ENCODE results near the gene LRIT2. TPM values are rescaled to one million over a fixed set of nuclear protein-coding genes. Genes with fewer than 3 reads are reported as not detected.

LRIT2 gene
- total RNA-seq, 1 experiment from 2014 or later = not detected

- TF ChIP-seq ESRRA (CRISPR knock-in tag; IDR thresholded peaks at IDR 0.05; ENCODE audit: borderline replicate concordance) = no peak
- Mint-ChIP-seq H3K27ac (no peak overlapping the region), H3K27me3 (ENCODE audit: low read depth) (no peaks in the 10 kb centered on the region), H3K4me3 (no peak overlapping the region), H3K9me3 (no peaks in the 10 kb centered on the region), H3K4me1 (peaks cover 4% of the 10 kb centered on the region; the same call in 1 of the 2 replicates), H3K36me3 (no peaks in the 10 kb centered on the region)
- ChIA-PET CTCF (interaction anchor here (0.8 to 3.3 kb wide), 2 partner anchors 25 to 64 kb away, joined by 4 to 15 read pairs; no protein-coding TSS in a partner anchor), POLR2A (no interaction called here)
- DNase-seq (ENCODE audit: low spot score) (no peak), ATAC-seq (no peak)
These were observed 13.3 kb downstream of the LRIT2 start for GRCh38 chr10:84212014-84212413.

GRCh38 chr10:84211566-84211965 lies 13.8 kb downstream of the LRIT2 start:
- ChIA-PET POLR2A (no interaction called here), CTCF (interaction anchor here (0.8 to 3.3 kb wide), 3 partner anchors 25 to 63 kb away, joined by 4 to 15 read pairs (median 7); no protein-coding TSS in a partner anchor)
- no peaks in the 10 kb centered on the region for H3K9me3 Mint-ChIP-seq
- H3K4me1 Mint-ChIP-seq = peaks cover 4% of the 10 kb centered on the region; the same call in 1 of the 2 replicates
- ATAC-seq = no peak
- no peak overlapping the region for H3K27ac Mint-ChIP-seq
- H3K27me3 Mint-ChIP-seq (ENCODE audit: low read depth) = no peaks in the 10 kb centered on the region
- DNase-seq (ENCODE audit: low spot score) = no peak
- TF ChIP-seq, protein P1, sequence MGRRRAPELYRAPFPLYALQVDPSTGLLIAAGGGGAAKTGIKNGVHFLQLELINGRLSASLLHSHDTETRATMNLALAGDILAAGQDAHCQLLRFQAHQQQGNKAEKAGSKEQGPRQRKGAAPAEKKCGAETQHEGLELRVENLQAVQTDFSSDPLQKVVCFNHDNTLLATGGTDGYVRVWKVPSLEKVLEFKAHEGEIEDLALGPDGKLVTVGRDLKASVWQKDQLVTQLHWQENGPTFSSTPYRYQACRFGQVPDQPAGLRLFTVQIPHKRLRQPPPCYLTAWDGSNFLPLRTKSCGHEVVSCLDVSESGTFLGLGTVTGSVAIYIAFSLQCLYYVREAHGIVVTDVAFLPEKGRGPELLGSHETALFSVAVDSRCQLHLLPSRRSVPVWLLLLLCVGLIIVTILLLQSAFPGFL (CRISPR knock-in tag; IDR thresholded peaks at IDR 0.05; ENCODE audit: borderline replicate concordance) = no peak
- TF ChIP-seq, protein P2, sequence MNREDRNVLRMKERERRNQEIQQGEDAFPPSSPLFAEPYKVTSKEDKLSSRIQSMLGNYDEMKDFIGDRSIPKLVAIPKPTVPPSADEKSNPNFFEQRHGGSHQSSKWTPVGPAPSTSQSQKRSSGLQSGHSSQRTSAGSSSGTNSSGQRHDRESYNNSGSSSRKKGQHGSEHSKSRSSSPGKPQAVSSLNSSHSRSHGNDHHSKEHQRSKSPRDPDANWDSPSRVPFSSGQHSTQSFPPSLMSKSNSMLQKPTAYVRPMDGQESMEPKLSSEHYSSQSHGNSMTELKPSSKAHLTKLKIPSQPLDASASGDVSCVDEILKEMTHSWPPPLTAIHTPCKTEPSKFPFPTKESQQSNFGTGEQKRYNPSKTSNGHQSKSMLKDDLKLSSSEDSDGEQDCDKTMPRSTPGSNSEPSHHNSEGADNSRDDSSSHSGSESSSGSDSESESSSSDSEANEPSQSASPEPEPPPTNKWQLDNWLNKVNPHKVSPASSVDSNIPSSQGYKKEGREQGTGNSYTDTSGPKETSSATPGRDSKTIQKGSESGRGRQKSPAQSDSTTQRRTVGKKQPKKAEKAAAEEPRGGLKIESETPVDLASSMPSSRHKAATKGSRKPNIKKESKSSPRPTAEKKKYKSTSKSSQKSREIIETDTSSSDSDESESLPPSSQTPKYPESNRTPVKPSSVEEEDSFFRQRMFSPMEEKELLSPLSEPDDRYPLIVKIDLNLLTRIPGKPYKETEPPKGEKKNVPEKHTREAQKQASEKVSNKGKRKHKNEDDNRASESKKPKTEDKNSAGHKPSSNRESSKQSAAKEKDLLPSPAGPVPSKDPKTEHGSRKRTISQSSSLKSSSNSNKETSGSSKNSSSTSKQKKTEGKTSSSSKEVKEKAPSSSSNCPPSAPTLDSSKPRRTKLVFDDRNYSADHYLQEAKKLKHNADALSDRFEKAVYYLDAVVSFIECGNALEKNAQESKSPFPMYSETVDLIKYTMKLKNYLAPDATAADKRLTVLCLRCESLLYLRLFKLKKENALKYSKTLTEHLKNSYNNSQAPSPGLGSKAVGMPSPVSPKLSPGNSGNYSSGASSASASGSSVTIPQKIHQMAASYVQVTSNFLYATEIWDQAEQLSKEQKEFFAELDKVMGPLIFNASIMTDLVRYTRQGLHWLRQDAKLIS (CRISPR knock-in tag; IDR thresholded peaks at IDR 0.05; ENCODE audit: borderline replicate concordance) = no peak
- no peak for TF ChIP-seq MXD4 (CRISPR knock-in tag; IDR thresholded peaks at IDR 0.05; ENCODE audit: borderline replicate concordance)
- no peak overlapping the region for H3K4me3 Mint-ChIP-seq
- H3K36me3 Mint-ChIP-seq = no peaks in the 10 kb centered on the region

DNA sequence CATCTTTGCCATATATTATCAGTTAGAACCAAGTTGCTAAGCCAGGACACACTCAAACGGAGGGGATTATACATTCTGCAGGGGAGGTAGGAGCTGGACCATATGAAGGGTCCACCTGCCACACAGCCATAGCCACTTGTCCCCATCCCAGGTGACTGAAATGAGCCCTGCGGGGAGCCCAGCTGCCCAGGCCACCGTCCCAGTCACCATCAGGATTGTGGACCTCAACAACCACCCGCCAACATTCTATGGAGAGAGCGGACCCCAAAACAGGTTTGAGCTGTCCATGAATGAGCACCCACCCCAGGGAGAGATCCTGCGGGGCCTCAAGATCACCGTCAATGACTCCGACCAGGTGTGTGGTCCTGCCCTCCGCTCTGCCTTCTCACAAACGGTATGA lies 17.3 kb downstream of the LRIT2 start:
- ChIA-PET POLR2A (no interaction called here), CTCF (interaction anchor here (0.9 to 9.2 kb wide), 4 partner anchors 29 to 181 kb away, joined by 3 to 75 read pairs (median 4); no protein-coding TSS in a partner anchor)
- no peak overlapping the region for H3K4me3 Mint-ChIP-seq
- no peak for TF ChIP-seq JUN (CRISPR knock-in tag; IDR thresholded peaks at IDR 0.05)
- TF ChIP-seq, protein P3, sequence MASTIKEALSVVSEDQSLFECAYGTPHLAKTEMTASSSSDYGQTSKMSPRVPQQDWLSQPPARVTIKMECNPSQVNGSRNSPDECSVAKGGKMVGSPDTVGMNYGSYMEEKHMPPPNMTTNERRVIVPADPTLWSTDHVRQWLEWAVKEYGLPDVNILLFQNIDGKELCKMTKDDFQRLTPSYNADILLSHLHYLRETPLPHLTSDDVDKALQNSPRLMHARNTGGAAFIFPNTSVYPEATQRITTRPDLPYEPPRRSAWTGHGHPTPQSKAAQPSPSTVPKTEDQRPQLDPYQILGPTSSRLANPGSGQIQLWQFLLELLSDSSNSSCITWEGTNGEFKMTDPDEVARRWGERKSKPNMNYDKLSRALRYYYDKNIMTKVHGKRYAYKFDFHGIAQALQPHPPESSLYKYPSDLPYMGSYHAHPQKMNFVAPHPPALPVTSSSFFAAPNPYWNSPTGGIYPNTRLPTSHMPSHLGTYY (CRISPR knock-in tag; IDR thresholded peaks at IDR 0.05) = no peak
- no peak for TF ChIP-seq ZNF532 (CRISPR knock-in tag; IDR thresholded peaks at IDR 0.05; ENCODE audit: borderline replicate concordance)
- no peak for TF ChIP-seq GABPB1 (CRISPR knock-in tag; IDR thresholded peaks at IDR 0.05)
- TF ChIP-seq NFE2L1 (CRISPR knock-in tag; IDR thresholded peaks at IDR 0.05) = no peak
- no peak for TF ChIP-seq ZNF138 (CRISPR knock-in tag; conservative IDR thresholded peaks at IDR 0.05)
- TF ChIP-seq E2F1 (CRISPR knock-in tag; IDR thresholded peaks at IDR 0.05) = no peak
- TF ChIP-seq IRF2 (CRISPR knock-in tag; IDR thresholded peaks at IDR 0.05; ENCODE audit: borderline replicate concordance, low read depth) = no peak
- TF ChIP-seq, protein P4, sequence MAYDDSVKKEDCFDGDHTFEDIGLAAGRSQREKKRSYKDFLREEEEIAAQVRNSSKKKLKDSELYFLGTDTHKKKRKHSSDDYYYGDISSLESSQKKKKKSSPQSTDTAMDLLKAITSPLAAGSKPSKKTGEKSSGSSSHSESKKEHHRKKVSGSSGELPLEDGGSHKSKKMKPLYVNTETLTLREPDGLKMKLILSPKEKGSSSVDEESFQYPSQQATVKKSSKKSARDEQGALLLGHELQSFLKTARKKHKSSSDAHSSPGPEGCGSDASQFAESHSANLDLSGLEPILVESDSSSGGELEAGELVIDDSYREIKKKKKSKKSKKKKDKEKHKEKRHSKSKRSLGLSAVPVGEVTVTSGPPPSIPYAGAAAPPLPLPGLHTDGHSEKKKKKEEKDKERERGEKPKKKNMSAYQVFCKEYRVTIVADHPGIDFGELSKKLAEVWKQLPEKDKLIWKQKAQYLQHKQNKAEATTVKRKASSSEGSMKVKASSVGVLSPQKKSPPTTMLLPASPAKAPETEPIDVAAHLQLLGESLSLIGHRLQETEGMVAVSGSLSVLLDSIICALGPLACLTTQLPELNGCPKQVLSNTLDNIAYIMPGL (CRISPR knock-in tag; IDR thresholded peaks at IDR 0.05) = no peak
- no peak for TF ChIP-seq CREB1 (CRISPR knock-in tag; IDR thresholded peaks at IDR 0.05)
- TF ChIP-seq NR1H2 (CRISPR knock-in tag; IDR thresholded peaks at IDR 0.05) = no peak
- no peak for TF ChIP-seq ZNF219 (CRISPR knock-in tag; IDR thresholded peaks at IDR 0.05; ENCODE audit: borderline replicate concordance)

More for the DNA sequence above, 17.3 kb downstream of the LRIT2 start:
- Mint-ChIP-seq H3K9me3 (no peaks in the 10 kb centered on the region), H3K4me1 (no peaks in the 10 kb centered on the region), H3K27me3 (ENCODE audit: low read depth) (no peaks in the 10 kb centered on the region), H3K36me3 (no peaks in the 10 kb centered on the region), H3K27ac (no peak overlapping the region)
- DNase-seq (ENCODE audit: low spot score) (no peak), ATAC-seq (no peak)
